22Rv1 (cell line): ENCODE results near the gene ZFHX3.

Experiments
- CTCF ChIP-seq: fragments of 450-650 bp; IDR thresholded peaks from 2 replicates; pipeline ENCODE4 v1.5.1; 2017; ENCODE audit warnings: mild to moderate bottlenecking
- ZFX ChIP-seq: fragments of 450-650 bp; IDR thresholded peaks from 2 replicates; pipeline ENCODE4 v1.6.1; 2017; ENCODE audit warnings: antibody characterized with exemption, borderline replicate concordance

- TF ChIP-seq CTCF: no peak
- no peak for TF ChIP-seq ZFX
Measured at GRCh38 chr16:72833482-72833881, 214.4 kb downstream of the ZFHX3 start.
